Heart left ventricle (tissue), 13 donors: ENCODE data around the gene HNRNPAB.

Experiments
- POLR2A ChIP-seq, 2 donors: fragments of 450-650 bp; IDR thresholded peaks; one replicate each; pipeline ENCODE4 v1.6.1; 2017; ENCODE audit warnings: antibody characterized with exemption in 2 of 2, mild to moderate bottlenecking in 2 of 2, moderate library complexity in 2 of 2
- TF ChIP-seq, protein P1 (sequence below), 12 donors: fragments of 200-600 bp; sonication (generic) in 4 of 12; IDR thresholded peaks; one replicate each; pipeline versions ENCODE4 v1.5.0 to v1.8.0; 2018 to 2022; ENCODE audit warnings: antibody characterized with exemption in 12 of 12, mild to moderate bottlenecking in 5 of 12
- donor health status: ischemic (EF 13 %, LVEDD 7.1; RV severe dilation, severe dysfunction).
- donor health status: DM: no; HTN: yes; CAD: no.
- donor health status: DM: no; HTN: no; CAD: no.
- donor health status: ischemic (EF 25% LVEDD 6.9; RV normal size, moderate dysfunction).
- donor health status: ischemic (EF 25% LVEDD 5.7; RV mildly dilated, moderate dysfunction).
- donor health status: ischemic (EF 35%, LVEDD 5.7; RV mildly dilated, moderate dysfunction).
- donor health status: nonischemic (EF 11% LVEDD 7.7; RV severe dilation, severe dysfunction).
- donor health status: DM: yes; HTN: yes; CAD: no.
- donor health status: PGD.
- donor health status: ischemic (EF 29% LVEDD 5.4; RV normal size, mild dysfunction).
- donor health status: nonischemic (EF 23%, LVEDD 6.1; RV moderate dilation, normal function).

DNA sequence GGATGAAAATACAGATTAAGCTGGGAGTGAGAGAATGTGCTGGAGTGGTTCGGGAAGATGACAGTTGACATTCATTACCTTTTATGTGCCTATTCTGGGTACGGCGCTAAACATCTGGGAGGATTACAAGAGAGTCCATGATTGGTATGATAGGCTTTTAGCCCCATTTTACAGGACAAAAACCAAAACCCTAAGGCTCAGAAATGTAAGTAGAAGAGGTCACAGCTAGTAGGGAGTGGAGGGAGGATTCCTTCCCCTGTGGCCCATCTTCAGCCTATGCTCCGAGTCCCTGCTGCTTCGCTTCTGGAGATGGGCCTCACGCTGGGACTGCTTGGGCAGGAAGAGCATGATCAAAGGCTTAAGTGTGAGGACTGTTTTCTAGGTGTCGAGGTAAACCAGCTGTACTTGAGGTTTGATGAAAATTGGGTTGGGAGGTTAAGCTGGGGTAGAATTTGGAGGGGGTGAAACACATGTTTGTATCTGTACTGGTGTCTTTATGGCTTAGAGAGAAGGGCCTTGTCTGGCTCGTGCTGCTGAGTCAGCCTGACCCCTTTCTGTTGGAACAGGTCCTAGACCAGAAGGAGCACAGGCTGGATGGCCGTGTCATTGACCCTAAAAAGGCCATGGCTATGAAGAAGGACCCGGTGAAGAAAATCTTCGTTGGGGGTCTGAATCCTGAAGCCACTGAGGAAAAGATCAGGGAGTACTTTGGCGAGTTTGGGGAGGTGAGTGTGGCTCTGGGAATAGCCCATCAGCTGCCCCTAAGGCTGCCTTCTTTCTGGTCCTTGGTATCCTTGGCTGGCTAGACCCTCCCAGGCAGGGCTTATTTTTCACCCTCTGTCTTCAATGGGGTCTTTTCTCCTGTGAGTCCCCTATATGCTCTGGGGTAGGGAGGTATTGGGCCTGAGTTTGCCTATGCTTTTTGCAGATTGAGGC lies 2.1 kb downstream of the HNRNPAB start:
- TF ChIP-seq, protein P1, sequence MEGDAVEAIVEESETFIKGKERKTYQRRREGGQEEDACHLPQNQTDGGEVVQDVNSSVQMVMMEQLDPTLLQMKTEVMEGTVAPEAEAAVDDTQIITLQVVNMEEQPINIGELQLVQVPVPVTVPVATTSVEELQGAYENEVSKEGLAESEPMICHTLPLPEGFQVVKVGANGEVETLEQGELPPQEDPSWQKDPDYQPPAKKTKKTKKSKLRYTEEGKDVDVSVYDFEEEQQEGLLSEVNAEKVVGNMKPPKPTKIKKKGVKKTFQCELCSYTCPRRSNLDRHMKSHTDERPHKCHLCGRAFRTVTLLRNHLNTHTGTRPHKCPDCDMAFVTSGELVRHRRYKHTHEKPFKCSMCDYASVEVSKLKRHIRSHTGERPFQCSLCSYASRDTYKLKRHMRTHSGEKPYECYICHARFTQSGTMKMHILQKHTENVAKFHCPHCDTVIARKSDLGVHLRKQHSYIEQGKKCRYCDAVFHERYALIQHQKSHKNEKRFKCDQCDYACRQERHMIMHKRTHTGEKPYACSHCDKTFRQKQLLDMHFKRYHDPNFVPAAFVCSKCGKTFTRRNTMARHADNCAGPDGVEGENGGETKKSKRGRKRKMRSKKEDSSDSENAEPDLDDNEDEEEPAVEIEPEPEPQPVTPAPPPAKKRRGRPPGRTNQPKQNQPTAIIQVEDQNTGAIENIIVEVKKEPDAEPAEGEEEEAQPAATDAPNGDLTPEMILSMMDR (IDR thresholded peaks at IDR 0.05) = no peak
- TF ChIP-seq POLR2A (IDR thresholded peaks at IDR 0.05) = no peak
